ENCODE measurements around the gene CHD9NB.

- TF ChIP-seq, protein P1, sequence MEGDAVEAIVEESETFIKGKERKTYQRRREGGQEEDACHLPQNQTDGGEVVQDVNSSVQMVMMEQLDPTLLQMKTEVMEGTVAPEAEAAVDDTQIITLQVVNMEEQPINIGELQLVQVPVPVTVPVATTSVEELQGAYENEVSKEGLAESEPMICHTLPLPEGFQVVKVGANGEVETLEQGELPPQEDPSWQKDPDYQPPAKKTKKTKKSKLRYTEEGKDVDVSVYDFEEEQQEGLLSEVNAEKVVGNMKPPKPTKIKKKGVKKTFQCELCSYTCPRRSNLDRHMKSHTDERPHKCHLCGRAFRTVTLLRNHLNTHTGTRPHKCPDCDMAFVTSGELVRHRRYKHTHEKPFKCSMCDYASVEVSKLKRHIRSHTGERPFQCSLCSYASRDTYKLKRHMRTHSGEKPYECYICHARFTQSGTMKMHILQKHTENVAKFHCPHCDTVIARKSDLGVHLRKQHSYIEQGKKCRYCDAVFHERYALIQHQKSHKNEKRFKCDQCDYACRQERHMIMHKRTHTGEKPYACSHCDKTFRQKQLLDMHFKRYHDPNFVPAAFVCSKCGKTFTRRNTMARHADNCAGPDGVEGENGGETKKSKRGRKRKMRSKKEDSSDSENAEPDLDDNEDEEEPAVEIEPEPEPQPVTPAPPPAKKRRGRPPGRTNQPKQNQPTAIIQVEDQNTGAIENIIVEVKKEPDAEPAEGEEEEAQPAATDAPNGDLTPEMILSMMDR (IDR thresholded peaks at IDR 0.05; ENCODE audit: insufficient read depth, low read length), result no peak
- TF ChIP-seq POLR2AphosphoS5 (IDR thresholded peaks at IDR 0.05; ENCODE audit: low read depth), result no peak
- no peak for TF ChIP-seq GABPA (IDR thresholded peaks at IDR 0.05; ENCODE audit: low read depth)
- TF ChIP-seq, protein P2, sequence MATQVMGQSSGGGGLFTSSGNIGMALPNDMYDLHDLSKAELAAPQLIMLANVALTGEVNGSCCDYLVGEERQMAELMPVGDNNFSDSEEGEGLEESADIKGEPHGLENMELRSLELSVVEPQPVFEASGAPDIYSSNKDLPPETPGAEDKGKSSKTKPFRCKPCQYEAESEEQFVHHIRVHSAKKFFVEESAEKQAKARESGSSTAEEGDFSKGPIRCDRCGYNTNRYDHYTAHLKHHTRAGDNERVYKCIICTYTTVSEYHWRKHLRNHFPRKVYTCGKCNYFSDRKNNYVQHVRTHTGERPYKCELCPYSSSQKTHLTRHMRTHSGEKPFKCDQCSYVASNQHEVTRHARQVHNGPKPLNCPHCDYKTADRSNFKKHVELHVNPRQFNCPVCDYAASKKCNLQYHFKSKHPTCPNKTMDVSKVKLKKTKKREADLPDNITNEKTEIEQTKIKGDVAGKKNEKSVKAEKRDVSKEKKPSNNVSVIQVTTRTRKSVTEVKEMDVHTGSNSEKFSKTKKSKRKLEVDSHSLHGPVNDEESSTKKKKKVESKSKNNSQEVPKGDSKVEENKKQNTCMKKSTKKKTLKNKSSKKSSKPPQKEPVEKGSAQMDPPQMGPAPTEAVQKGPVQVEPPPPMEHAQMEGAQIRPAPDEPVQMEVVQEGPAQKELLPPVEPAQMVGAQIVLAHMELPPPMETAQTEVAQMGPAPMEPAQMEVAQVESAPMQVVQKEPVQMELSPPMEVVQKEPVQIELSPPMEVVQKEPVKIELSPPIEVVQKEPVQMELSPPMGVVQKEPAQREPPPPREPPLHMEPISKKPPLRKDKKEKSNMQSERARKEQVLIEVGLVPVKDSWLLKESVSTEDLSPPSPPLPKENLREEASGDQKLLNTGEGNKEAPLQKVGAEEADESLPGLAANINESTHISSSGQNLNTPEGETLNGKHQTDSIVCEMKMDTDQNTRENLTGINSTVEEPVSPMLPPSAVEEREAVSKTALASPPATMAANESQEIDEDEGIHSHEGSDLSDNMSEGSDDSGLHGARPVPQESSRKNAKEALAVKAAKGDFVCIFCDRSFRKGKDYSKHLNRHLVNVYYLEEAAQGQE (IDR thresholded peaks at IDR 0.05; ENCODE audit: insufficient replicate concordance, low read depth), result no peak
These were observed 26.2 kb upstream of the CHD9NB start for GRCh38 chr16:53078765-53079485.
